GM19452 (cell line): ENCODE results near the gene EPHA6.
"Not testable (repeated sequence)": the region's sequence is repeated elsewhere in the genome, so short reads cannot be mapped to it uniquely, and the experiment has no call there.

Experiments used
- ATAC-seq: cut with Tn5 transposase; IDR thresholded peaks from one replicate; pipeline ENCODE4 v1.9.1; 2021; ENCODE audit not compliant: unreplicated experiment

EPHA6 gene

GRCh38 chr3:97264180-97264579 lies 449.8 kb downstream of the EPHA6 start:
- ATAC-seq: no peak

- ATAC-seq: no peak
These were observed 451.0 kb downstream of the EPHA6 start for GRCh38 chr3:97265237-97266005.

- ATAC-seq: no peak
These were observed 454.8 kb downstream of the EPHA6 start for GRCh38 chr3:97269202-97269601.

GRCh38 chr3:97276879-97277550 lies 462.6 kb downstream of the EPHA6 start:
- not testable (repeated sequence) for ATAC-seq

GRCh38 chr3:97277708-97278107 lies 463.3 kb downstream of the EPHA6 start:
- ATAC-seq: no peak

- ATAC-seq: no peak
These were observed 464.1 kb downstream of the EPHA6 start for GRCh38 chr3:97278506-97278905.

GRCh38 chr3:97291901-97292300 lies 477.5 kb downstream of the EPHA6 start:
- no peak for ATAC-seq

GRCh38 chr3:97293596-97294131 lies 479.3 kb downstream of the EPHA6 start:
- no peak for ATAC-seq

- ATAC-seq: no peak
These were observed 482.6 kb downstream of the EPHA6 start for GRCh38 chr3:97297032-97297431.

GRCh38 chr3:97301114-97301513 lies 486.7 kb downstream of the EPHA6 start:
- no peak for ATAC-seq

GRCh38 chr3:97306226-97306625 lies 491.8 kb downstream of the EPHA6 start:
- ATAC-seq: no peak

- ATAC-seq: no peak
These were observed 524.0 kb downstream of the EPHA6 start for GRCh38 chr3:97338375-97338774.

GRCh38 chr3:97340940-97341339 lies 526.5 kb downstream of the EPHA6 start:
- no peak for ATAC-seq

GRCh38 chr3:97347780-97348179 lies 533.4 kb downstream of the EPHA6 start:
- ATAC-seq: no peak

GRCh38 chr3:97350971-97351370 lies 536.6 kb downstream of the EPHA6 start:
- ATAC-seq: no peak

GRCh38 chr3:97353176-97353575 lies 538.8 kb downstream of the EPHA6 start:
- no peak for ATAC-seq

GRCh38 chr3:97359977-97360376 lies 545.6 kb downstream of the EPHA6 start:
- ATAC-seq: no peak

- no peak for ATAC-seq
These were observed 546.4 kb downstream of the EPHA6 start for GRCh38 chr3:97360804-97361203.

GRCh38 chr3:97384583-97384982 lies 570.2 kb downstream of the EPHA6 start:
- ATAC-seq: no peak

- no peak for ATAC-seq
These were observed 574.4 kb downstream of the EPHA6 start for GRCh38 chr3:97388774-97389173.

- ATAC-seq: no peak
These were observed 575.5 kb downstream of the EPHA6 start for GRCh38 chr3:97389936-97390335.

- ATAC-seq: no peak
These were observed 576.8 kb downstream of the EPHA6 start for GRCh38 chr3:97391167-97391566.
